GM12878 (cell line): ENCODE data around the gene CHID1. TPM values are rescaled to one million over a fixed set of nuclear protein-coding genes. Genes with fewer than 3 reads are reported as not detected.

Experiments used
- BCLAF1 ChIP-seq: fragments of 450-650 bp; IDR thresholded peaks from 2 replicates; pipeline ENCODE4 v1.6.1; 2017; ENCODE audit warnings: antibody characterized with exemption, mild to moderate bottlenecking, moderate library complexity
- CREB1 ChIP-seq: IDR thresholded peaks from 2 replicates; pipeline ENCODE4 v1.6.1; 2012; ENCODE audit warnings: low read depth, mild to moderate bottlenecking, inconsistent platforms
- E4F1 ChIP-seq: fragments of 450-650 bp; IDR thresholded peaks from 2 replicates; pipeline ENCODE4 v1.6.1; 2018; ENCODE audit warnings: borderline replicate concordance, mild to moderate bottlenecking; ENCODE audit not compliant: partially characterized antibody
- EED ChIP-seq: sonication (generic); IDR thresholded peaks from 2 replicates; pipeline ENCODE4 v1.6.1; 2016; ENCODE audit warnings: antibody characterized with exemption, low read depth
- FOXK2 ChIP-seq: fragments of 450-650 bp; IDR thresholded peaks from 2 replicates; pipeline ENCODE4 v1.6.1; 2017; ENCODE audit warnings: mild to moderate bottlenecking, moderate library complexity
- MEF2B ChIP-seq: fragments of 450-650 bp; IDR thresholded peaks from 2 replicates; pipeline ENCODE4 v1.6.1; 2018; ENCODE audit warnings: mild to moderate bottlenecking, moderate library complexity; ENCODE audit not compliant: partially characterized antibody, poor library complexity, severe bottlenecking
- MTA2 ChIP-seq: fragments of 450-650 bp; IDR thresholded peaks from 2 replicates; pipeline ENCODE4 v1.6.1; 2016; ENCODE audit warnings: low read depth, mild to moderate bottlenecking, moderate library complexity
- MYB ChIP-seq: fragments of 150-350 bp; IDR thresholded peaks from 2 replicates; pipeline ENCODE4 v1.6.1; 2014; ENCODE audit warnings: mild to moderate bottlenecking, low read depth, low read length, borderline replicate concordance
- NBN ChIP-seq: fragments of 450-650 bp; IDR thresholded peaks from 2 replicates; pipeline ENCODE4 v1.6.1; 2016
- NR2F1 ChIP-seq: fragments of 450-650 bp; conservative IDR thresholded peaks from 2 replicates; pipeline ENCODE4 v1.6.1; 2017; ENCODE audit warnings: mild to moderate bottlenecking
- PAX8 ChIP-seq: fragments of 450-650 bp; IDR thresholded peaks from 2 replicates; pipeline ENCODE4 v1.6.1; 2017; ENCODE audit warnings: mild to moderate bottlenecking, moderate library complexity
- POLR2A ChIP-seq: IDR thresholded peaks from 2 replicates; pipeline ENCODE4 v1.6.1; 2011; ENCODE audit warnings: low read depth, mild to moderate bottlenecking, low read length
- POLR2AphosphoS5 ChIP-seq: IDR thresholded peaks from 2 replicates; pipeline ENCODE4 v1.6.1; 2011; ENCODE audit warnings: mild to moderate bottlenecking, low read length, inconsistent platforms
- SMAD5 ChIP-seq: IDR thresholded peaks from 2 replicates; pipeline ENCODE4 v1.6.1; 2016; ENCODE audit warnings: antibody characterized with exemption, low read depth
- SMC3 ChIP-seq: IDR thresholded peaks from 2 replicates; pipeline ENCODE4 v1.6.1; 2011; ENCODE audit warnings: low read length, improper control_type of control experiment, borderline replicate concordance
- SREBF1 ChIP-seq: IDR thresholded peaks from 2 replicates; pipeline ENCODE4 v1.6.1; 2012; ENCODE audit warnings: mild to moderate bottlenecking, low read length
- STAT1 ChIP-seq: fragments of 450-650 bp; conservative IDR thresholded peaks from 2 replicates; pipeline ENCODE4 v1.6.1; 2014; ENCODE audit warnings: antibody characterized with exemption, mild to moderate bottlenecking
- TAF1 ChIP-seq: IDR thresholded peaks from 2 replicates; pipeline ENCODE4 v1.6.1; 2011; ENCODE audit warnings: mild to moderate bottlenecking, low read depth, low read length, borderline replicate concordance
- TCF7 ChIP-seq: IDR thresholded peaks from 2 replicates; pipeline ENCODE4 v1.6.1; 2014; ENCODE audit warnings: antibody characterized with exemption, borderline replicate concordance
- YY1 ChIP-seq: IDR thresholded peaks from 2 replicates; pipeline ENCODE4 v1.6.1; 2011; ENCODE audit warnings: low read depth, mild to moderate bottlenecking, low read length
- polyA plus RNA-seq, 11 experiments: library from polyadenylated mRNA; depleted of rRNA in 4 of 11; unstranded in 6 of 11; stranded (reverse) in 5 of 11; fragments of >200 nt; fragmentation: Nextera tagmentation in 4 of 11; fragmentation: Illumina TruSeq in 1 of 11; extraction: Ambion mirVana in 4 of 11; extraction: Trizol in 1 of 11; gene quantifications; 1 replicate in 1 of 11; 2 replicates in 10 of 11; pipeline versions ENCODE4 v1.2.1 to v1.2.3, GENCODE V29; 2011 to 2016; ENCODE audit warnings: inconsistent platforms in 2 of 11, missing spikeins in 2 of 11, low read depth in 1 of 11
- total RNA-seq, 4 experiments: library from RNA; depleted of rRNA in 3 of 4; stranded (reverse); fragments of >200 nt in 3 of 4; fragmentation: Illumina TruSeq in 1 of 4; extraction: Trizol in 1 of 4; gene quantifications; 2 replicates each; pipeline versions ENCODE4 v1.2.1 to v1.2.3, GENCODE V29; 2013 to 2021
- TF ChIP-seq, protein P1 (sequence below): IDR thresholded peaks from 2 replicates; pipeline ENCODE4 v1.6.1; 2011; ENCODE audit warnings: borderline replicate concordance, low read depth, mild to moderate bottlenecking, moderate library complexity, mixed read lengths, low read length; ENCODE audit not compliant: insufficient read depth; ENCODE audit errors: extremely low read length

CHID1 gene
- total and polyA plus RNA-seq, 10 of the 15 experiments (the other 5 are each of a cell fraction or from before 2014, with no cell fraction given) = 4.8 to 75.2 (median 30.1) TPM

DNA sequence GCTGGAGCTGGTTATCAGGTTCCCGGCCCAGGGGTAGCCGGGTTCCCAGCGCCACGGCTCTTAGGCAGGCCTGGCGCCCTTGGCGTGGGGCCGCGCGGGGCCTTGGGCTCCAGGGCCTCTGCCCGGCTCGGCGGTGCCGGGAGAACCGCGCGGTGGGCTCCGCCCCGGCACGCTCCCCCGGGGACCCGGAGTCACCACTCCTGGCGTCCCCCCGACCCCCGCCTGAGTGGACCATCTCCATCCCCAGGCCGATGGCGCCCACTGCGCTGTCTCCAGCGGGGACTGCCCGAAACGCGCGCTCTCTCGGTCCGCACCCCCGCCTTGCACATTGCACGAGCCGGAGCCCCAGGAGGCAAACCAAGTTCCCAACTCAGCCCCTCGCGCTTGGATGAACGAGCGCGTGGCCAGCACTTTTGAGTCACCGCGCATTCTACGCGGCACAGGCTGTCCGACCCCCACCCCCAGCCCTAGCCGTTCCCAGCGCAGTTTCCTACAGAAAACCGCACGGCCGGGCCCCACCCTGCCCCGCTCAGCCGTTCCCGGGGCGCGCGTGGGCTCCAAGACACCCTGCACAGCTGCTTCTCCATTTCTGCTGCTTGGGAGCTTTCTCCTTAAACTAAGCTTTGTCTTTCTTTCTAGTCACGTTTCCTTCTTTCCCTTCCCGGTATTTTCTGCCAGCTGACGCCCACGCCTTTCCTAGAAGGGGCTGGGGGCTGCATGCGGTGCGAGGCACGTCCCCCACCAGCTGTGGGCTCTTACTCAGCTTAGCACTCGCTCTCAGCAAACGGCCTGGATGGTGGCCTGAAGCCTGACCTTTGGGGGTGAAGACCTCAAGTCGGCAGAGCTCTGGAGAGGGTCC is 650 bp upstream of the CHID1 start (continued):
- TF ChIP-seq, protein P1, sequence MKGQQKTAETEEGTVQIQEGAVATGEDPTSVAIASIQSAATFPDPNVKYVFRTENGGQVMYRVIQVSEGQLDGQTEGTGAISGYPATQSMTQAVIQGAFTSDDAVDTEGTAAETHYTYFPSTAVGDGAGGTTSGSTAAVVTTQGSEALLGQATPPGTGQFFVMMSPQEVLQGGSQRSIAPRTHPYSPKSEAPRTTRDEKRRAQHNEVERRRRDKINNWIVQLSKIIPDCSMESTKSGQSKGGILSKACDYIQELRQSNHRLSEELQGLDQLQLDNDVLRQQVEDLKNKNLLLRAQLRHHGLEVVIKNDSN = no peak
- TF ChIP-seq STAT1 (peak; percentile 55; the same call in 1 of the 2 replicates), E4F1 (no peak), YY1 (peak; percentile 77), SREBF1 (peak; percentile 53), EED (0 out of 2 replicates have a peak, but pooled peaks have one; percentile 30), POLR2A (peak; percentile 84), MEF2B (peak; percentile 9), MYB (no peak), CREB1 (no peak), FOXK2 (peak; percentile 90), NBN (0 out of 2 replicates have a peak, but pooled peaks have one; percentile 21), SMC3 (no peak), PAX8 (no peak), TCF7 (no peak), POLR2AphosphoS5 (peak; percentile 50; the same call in 1 of the 2 replicates), BCLAF1 (peak; percentile 85), TAF1 (0 out of 2 replicates have a peak, but pooled peaks have one; percentile 28), MTA2 (no peak), NR2F1 (peak; percentile 35; the same call in 1 of the 2 replicates), SMAD5 (no peak)
